ENCODE results near the gene SETD6.
A peak's percentile ranks its signal among the peaks of the same experiment; 100 is the strongest.

Gene SETD6

DNA sequence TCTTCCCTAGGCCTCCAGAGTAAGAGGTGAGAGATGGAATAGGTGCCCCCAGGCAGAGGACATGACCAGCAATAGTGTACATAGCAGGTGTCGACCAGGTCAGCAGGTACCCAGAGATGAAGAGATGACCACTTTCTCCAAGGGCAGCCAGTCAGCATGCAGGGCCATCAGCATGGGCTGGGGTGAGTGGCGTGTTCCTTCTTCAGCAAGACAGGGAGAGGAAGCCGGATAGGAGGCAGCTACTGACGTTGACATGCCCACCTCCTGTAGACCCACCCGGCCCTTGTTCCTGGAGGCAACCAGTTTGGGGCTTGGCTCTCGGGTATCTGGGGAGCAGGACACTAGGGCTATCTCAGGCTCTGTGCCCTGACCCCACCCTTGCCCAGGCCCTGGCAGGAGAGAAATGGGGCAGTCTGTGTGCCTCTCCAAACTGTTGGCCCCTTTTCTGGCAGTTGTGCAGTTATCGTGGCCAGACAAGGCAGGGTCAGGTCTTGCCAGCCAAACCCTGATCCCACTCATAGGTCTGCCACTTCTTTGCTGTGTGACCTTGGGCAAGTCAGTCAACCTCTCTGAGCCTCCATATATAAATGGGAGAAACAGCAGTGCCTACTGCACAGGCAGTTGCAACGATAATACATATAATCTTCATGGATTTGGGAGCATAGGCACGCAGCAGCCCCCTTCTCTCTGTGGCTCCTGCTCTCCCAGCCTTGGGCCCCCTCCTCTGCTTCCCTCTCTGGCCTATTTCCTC lies 16.8 kb upstream of the SETD6 start:
- no peaks in the 10 kb centered on the region for H3K9me3 ChIP-seq (replicated peaks; ENCODE audit: insufficient read depth, low read length)
- H3K27me3 ChIP-seq (replicated peaks; ENCODE audit: insufficient read depth, low read length) = no peaks in the 10 kb centered on the region
- H3K36me3 ChIP-seq (replicated peaks; ENCODE audit: insufficient read depth, low read length) = no peaks in the 10 kb centered on the region
- peaks cover 34% of the 10 kb centered on the region for H3K4me1 ChIP-seq (ENCODE audit: low read length)
- no peak overlapping the region for H3K9ac ChIP-seq (ENCODE audit: low read length)
- H3K79me2 ChIP-seq (ENCODE audit: low read length) = no peaks in the 10 kb centered on the region
- H3K27ac ChIP-seq (ENCODE audit: low read length) = no peak overlapping the region
- H3K4me3 ChIP-seq (ENCODE audit: low read length) = no peak overlapping the region
- no peak for DNase-seq
- peaks cover 10% of the 10 kb centered on the region for H3F3A ChIP-seq (ENCODE audit: insufficient read depth, low read length)
- TF ChIP-seq EZH2phosphoT487 (IDR thresholded peaks at IDR 0.05; ENCODE audit: low read length) = no peak
- TF ChIP-seq, protein P1, sequence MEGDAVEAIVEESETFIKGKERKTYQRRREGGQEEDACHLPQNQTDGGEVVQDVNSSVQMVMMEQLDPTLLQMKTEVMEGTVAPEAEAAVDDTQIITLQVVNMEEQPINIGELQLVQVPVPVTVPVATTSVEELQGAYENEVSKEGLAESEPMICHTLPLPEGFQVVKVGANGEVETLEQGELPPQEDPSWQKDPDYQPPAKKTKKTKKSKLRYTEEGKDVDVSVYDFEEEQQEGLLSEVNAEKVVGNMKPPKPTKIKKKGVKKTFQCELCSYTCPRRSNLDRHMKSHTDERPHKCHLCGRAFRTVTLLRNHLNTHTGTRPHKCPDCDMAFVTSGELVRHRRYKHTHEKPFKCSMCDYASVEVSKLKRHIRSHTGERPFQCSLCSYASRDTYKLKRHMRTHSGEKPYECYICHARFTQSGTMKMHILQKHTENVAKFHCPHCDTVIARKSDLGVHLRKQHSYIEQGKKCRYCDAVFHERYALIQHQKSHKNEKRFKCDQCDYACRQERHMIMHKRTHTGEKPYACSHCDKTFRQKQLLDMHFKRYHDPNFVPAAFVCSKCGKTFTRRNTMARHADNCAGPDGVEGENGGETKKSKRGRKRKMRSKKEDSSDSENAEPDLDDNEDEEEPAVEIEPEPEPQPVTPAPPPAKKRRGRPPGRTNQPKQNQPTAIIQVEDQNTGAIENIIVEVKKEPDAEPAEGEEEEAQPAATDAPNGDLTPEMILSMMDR (IDR thresholded peaks at IDR 0.05; ENCODE audit: low read length) = no peak
- no peak for TF ChIP-seq EZH2 (optimal IDR thresholded peaks at IDR 0.05; ENCODE audit: low read depth, low read length)
- H2AFZ ChIP-seq (ENCODE audit: low read length) = no peak overlapping the region
- no peaks in the 10 kb centered on the region for H4K20me1 ChIP-seq (ENCODE audit: insufficient read depth, low read length)
- no peak overlapping the region for H3K4me2 ChIP-seq (ENCODE audit: low read depth, low read length)
- H3K9me2 ChIP-seq (replicated peaks; ENCODE audit: insufficient read depth, low read length) = no peaks in the 10 kb centered on the region

- H2AFZ ChIP-seq (ENCODE audit: low read length) = no peak overlapping the region
These were observed 16.2 kb upstream of the SETD6 start for GRCh38 chr16:58499092-58499511.

GRCh38 chr16:58499615-58500351 lies 15.5 kb upstream of the SETD6 start, which contains the start of gene NDRG4:
NDRG4 (plus strand) TSS chr16:58500143; CDS start chr16:58500249, 106 bp downstream.
- Histone ChIP-seq H3K4me1 (ENCODE audit: low read length) (peaks cover 32% of the 10 kb centered on the region), H3K4me2 (ENCODE audit: low read depth, low read length) (0 out of 2 replicates have a peak within 1 kb of the TSS, but pooled peaks have one; percentile 38), H3K79me2 (ENCODE audit: low read length) (no peaks in the 10 kb centered on the region), H3K36me3 (replicated peaks; ENCODE audit: insufficient read depth, low read length) (no peaks in the 10 kb centered on the region), H3K9me2 (replicated peaks; ENCODE audit: insufficient read depth, low read length) (no peaks in the 10 kb centered on the region), H3K4me3 (ENCODE audit: low read length) (no peak within 1 kb of the TSS), H3K9me3 (replicated peaks; ENCODE audit: insufficient read depth, low read length) (no peaks in the 10 kb centered on the region), H4K20me1 (ENCODE audit: insufficient read depth, low read length) (no peaks in the 10 kb centered on the region), H3K27me3 (replicated peaks; ENCODE audit: insufficient read depth, low read length) (no peaks in the 10 kb centered on the region), H2AFZ (ENCODE audit: low read length) (no peak within 1 kb of the TSS), H3K9ac (ENCODE audit: low read length) (no peak within 1 kb of the TSS), H3F3A (ENCODE audit: insufficient read depth, low read length) (peaks cover 10% of the 10 kb centered on the region), H3K27ac (ENCODE audit: low read length) (no peak within 1 kb of the TSS)
- no peak for TF ChIP-seq EZH2phosphoT487 (IDR thresholded peaks at IDR 0.05; ENCODE audit: low read length)
- TF ChIP-seq EZH2 (optimal IDR thresholded peaks at IDR 0.05; ENCODE audit: low read depth, low read length) = no peak
- TF ChIP-seq, protein P1 (IDR thresholded peaks at IDR 0.05; ENCODE audit: low read length) = no peak
- DNase-seq = no peak

More at GRCh38 chr16:58499092-58499511, 16.2 kb upstream of the SETD6 start:
- Histone ChIP-seq H3K4me2 (ENCODE audit: low read depth, low read length) (no peak overlapping the region), H3K36me3 (replicated peaks; ENCODE audit: insufficient read depth, low read length) (no peaks in the 10 kb centered on the region), H3K27me3 (replicated peaks; ENCODE audit: insufficient read depth, low read length) (no peaks in the 10 kb centered on the region), H3K4me1 (ENCODE audit: low read length) (peaks cover 34% of the 10 kb centered on the region), H3K27ac (ENCODE audit: low read length) (no peak overlapping the region), H3F3A (ENCODE audit: insufficient read depth, low read length) (peaks cover 10% of the 10 kb centered on the region), H3K9me3 (replicated peaks; ENCODE audit: insufficient read depth, low read length) (no peaks in the 10 kb centered on the region), H4K20me1 (ENCODE audit: insufficient read depth, low read length) (no peaks in the 10 kb centered on the region), H3K4me3 (ENCODE audit: low read length) (no peak overlapping the region), H3K9ac (ENCODE audit: low read length) (no peak overlapping the region), H3K9me2 (replicated peaks; ENCODE audit: insufficient read depth, low read length) (no peaks in the 10 kb centered on the region), H3K79me2 (ENCODE audit: low read length) (no peaks in the 10 kb centered on the region)
- no peak for TF ChIP-seq EZH2 (optimal IDR thresholded peaks at IDR 0.05; ENCODE audit: low read depth, low read length)
- TF ChIP-seq, protein P1 (IDR thresholded peaks at IDR 0.05; ENCODE audit: low read length) = no peak
- TF ChIP-seq EZH2phosphoT487 (IDR thresholded peaks at IDR 0.05; ENCODE audit: low read length) = no peak
- DNase-seq = no peak

All from MM.1S (cell line).